ENCODE measurements around the gene KIF9.
"Not testable (repeated sequence)": the region's sequence is repeated elsewhere in the genome, so short reads cannot be mapped to it uniquely, and the experiment has no call there.

The KIF9 gene

DNA sequence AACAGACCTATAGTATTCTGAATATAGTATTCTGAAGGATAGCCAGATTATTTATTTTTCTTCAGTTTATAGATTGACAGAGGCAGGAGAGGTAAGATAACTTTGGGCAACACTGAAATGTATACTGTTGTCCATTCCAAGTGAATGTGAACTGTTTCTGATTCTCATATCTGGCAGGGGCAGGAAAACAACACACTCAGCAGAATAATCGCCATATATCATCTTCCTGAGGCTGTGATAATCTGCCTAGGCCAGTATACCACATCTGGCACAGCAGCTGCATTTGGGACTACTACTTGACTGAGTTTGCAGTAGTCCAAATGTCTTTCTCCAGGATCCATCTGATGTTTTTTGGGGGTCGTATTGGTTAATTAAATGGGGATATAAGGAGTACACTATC, 96.3 kb downstream of the KIF9 start:
- no peak for DNase-seq (ENCODE audit: low spot score)

DNA sequence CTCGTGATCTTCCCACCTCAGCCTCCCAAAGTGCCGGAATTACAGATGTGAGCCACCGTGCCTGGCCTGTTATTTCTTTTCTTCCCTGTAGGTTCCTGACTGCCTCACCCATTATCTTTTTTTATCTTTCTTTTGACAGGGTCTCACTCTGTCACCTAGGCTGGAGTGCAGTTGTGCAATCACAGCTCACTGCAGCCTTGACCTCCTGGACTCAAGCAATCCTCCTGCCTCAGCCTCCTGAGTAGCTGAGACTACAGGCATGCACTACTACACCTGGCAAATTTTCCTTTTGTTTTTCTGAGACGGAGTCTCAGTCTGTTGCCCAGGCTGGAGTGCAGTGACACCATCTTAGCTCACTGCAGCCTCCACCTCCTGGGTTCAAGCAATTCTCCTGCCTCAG, 100.9 kb downstream of the KIF9 start:
- DNase-seq (ENCODE audit: low spot score): not testable (repeated sequence)

DNA sequence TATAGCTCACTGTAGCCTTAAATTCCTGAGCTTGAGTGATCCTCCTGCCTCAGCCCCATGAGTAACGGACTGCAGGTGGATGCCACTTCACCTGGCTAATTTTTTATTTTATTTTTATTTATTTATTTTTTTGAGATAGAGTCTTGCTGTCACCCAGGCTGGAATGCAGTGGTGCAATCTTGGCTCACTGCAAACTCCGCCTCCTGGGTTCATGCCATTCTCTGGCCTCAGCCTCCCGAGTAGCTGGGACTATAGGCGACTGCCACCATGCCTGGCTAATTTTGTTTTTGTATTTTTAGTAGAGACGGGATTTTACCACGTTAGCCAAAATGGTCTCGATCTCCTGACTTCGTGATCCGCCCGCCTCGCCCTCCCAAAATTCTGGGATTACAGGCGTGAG, 102.6 kb downstream of the KIF9 start:
- not testable (repeated sequence) for DNase-seq (ENCODE audit: low spot score)

All from RKO (cell line).